ENCODE data around the gene TEX38. TPM values are rescaled to one million over a fixed set of nuclear protein-coding genes. Genes with fewer than 3 reads are reported as not detected.
A peak's percentile ranks its signal among the peaks of the same experiment; 100 is the strongest.
"Not testable (repeated sequence)": the region's sequence is repeated elsewhere in the genome, so short reads cannot be mapped to it uniquely, and the experiment has no call there.

TEX38 gene
- total RNA-seq, 2 experiments from 2014 or later, result not detected

DNA sequence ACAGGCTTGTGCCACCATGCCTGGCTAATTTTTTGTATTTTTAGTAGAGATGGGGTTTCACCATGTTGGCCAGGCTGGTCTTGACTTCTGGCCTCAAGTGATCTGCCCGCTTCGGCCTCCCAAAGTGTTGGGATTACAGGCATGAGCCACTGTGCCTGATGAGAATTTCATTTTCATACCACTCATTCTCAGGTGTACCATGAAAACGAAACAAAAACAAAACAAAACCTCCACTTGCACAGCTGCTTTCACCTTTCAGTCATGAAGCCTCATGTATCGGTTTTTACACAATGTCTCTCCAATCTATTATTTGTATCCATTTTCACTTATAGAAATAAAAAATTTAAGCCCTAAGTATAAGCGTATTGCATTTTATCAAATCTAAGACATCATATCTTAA lies 11.5 kb upstream of the TEX38 start:
- H3K4me1 Mint-ChIP-seq, result peaks cover 27% of the 10 kb centered on the region
- not testable (repeated sequence) for H3K27me3 Mint-ChIP-seq, H3K9me3 Mint-ChIP-seq, DNase-seq
- H3K36me3 Mint-ChIP-seq (ENCODE audit: low read depth), result peaks cover 65% of the 10 kb centered on the region
- peak overlapping the region; percentile 26 for H3K27ac Mint-ChIP-seq
- H3K4me3 Mint-ChIP-seq, result peak overlapping the region; percentile 35
- POLR2A ChIA-PET, result interaction anchor here (0.8 kb wide), 2 partner anchors 57 to 64 kb away, joined by 3 read pairs; no protein-coding TSS in a partner anchor
- CTCF ChIA-PET, result interaction anchor here (1.2 to 1.4 kb wide), 2 partner anchors 38 to 56 kb away, joined by 3 to 4 read pairs; partner anchors contain the start of gene MKNK1

DNA sequence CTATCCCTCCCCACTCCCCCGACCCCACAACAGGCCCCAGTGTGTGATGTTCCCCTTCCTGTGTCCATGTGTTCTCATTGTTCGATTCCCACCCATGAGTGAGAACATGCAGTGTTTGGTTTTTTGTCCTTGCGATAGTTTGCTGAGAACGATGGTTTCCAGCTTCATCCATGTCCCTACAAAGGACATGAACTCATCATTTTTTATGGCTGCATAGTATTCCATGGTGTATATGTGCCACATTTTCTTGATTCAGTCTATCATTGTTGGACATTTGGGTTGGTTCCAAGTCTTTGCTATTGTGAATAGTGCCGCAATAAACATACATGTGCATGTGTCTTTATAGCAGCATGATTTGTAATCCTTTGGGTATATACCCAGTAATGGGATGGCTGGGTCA lies 8.7 kb upstream of the TEX38 start:
- Mint-ChIP-seq H3K36me3 (ENCODE audit: low read depth) (peaks cover 42% of the 10 kb centered on the region), H3K4me1 (peaks cover 39% of the 10 kb centered on the region)
- H3K27me3 Mint-ChIP-seq, H3K9me3 Mint-ChIP-seq, CTCF ChIA-PET, POLR2A ChIA-PET, H3K4me3 Mint-ChIP-seq, H3K27ac Mint-ChIP-seq, DNase-seq: not testable (repeated sequence)

DNA sequence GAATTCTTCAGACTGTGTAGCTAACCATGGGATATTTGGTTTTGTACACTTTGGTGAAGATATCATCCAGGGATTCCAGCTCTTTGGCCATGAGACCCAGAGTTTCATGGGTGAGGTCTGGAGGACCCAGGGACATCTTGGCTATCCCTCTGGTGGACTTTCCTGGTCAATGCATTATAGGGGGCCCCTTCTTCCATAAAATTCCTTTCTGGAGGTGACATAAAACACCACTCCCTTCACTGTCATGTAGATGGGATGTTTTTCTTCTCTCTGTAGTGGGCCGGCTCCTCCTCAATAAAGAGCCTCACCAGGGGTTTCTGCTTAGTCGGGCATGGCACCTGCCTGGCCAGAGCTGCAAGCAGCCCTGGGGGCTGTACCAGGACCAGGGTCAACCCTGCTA lies 5.7 kb upstream of the TEX38 start:
- POLR2A ChIA-PET, result interaction anchor here (1.1 to 1.2 kb wide), 2 partner anchors 11 to 50 kb away, joined by 3 to 4 read pairs; no protein-coding TSS in a partner anchor
- no peaks in the 10 kb centered on the region for H3K9me3 Mint-ChIP-seq

DNA sequence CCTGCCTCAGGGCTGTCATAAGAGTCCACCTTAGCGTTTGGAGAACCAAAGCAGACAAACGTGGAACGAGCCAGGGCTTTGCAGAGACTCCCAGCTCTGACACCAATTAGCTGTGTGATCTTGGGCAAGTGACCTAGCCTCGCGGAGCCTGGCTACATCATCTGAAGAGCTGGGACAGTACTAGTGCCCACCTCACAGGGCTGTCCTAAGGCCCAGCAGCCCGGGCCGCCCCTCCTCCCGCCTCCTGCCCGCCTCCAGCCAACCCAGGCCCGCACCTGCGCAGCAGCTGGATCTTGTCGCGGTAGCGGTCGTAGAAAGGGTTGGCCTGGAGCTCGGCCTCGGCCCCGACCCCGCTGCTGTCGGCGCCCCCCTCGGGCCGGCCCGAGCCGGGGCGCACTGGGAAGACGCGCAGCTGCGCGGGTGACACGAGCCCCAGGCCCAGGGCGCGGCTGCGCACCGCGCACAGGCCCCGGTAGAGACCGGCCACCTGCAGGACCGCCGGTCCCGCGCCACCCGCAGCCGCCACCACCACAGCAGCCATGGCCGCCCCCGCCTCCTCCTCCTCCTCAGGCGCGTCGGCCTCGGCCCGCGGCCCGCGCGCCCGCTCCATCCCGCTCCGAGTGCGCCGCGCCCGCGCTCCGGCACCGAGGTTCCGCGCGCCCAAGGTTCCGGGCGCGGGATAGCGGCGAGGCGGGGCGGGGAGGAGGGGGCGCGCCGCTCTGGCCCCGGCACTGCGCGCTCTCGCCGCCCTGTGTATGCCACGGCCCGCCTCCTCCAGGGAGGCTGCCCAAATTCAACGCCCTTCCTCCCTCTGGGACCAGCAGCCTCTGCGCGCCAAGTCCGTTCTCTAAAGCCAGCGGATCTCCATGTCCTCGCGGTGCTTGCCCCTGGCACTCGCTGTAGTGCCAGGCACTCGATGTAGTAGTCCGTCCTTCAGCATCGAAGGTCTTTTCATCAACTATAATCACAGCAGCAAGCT lies 3.6 kb upstream of the TEX38 start, which contains the start of gene ATPAF1:
TSS of gene ATPAF1 (minus strand) at position 583 of the 979 bp plus-strand sequence. CDS start at position 541, 42 bp downstream.
- DNase-seq, result peak; percentile 77
- peaks cover 18% of the 10 kb centered on the region for H3K4me1 Mint-ChIP-seq
- no peaks in the 10 kb centered on the region for H3K9me3 Mint-ChIP-seq
- CTCF ChIA-PET, result interaction anchor here (0.9 to 1.4 kb wide), 4 partner anchors 51 to 511 kb away, joined by 3 to 5 read pairs (median 5); partner anchors contain the start of genes MKNK1 and MOB3C
- H3K4me3 Mint-ChIP-seq, result no peak within 1 kb of the TSS
- H3K27me3 Mint-ChIP-seq, result no peaks in the 10 kb centered on the region
- peaks cover 29% of the 10 kb centered on the region for H3K36me3 Mint-ChIP-seq (ENCODE audit: low read depth)
- POLR2A ChIA-PET, result interaction anchor here (0.6 to 2.7 kb wide), 14 partner anchors 9 to 113 kb away, joined by 3 to 24 read pairs (median 4); partner anchors contain the start of genes EFCAB14, MKNK1 and MOB3C
- peak within 1 kb of the TSS; percentile 47 for H3K27ac Mint-ChIP-seq

More for the DNA sequence above, 5.7 kb upstream of the TEX38 start:
- CTCF ChIA-PET, result no interaction called here
- Mint-ChIP-seq H3K36me3 (ENCODE audit: low read depth) (peaks cover 27% of the 10 kb centered on the region), H3K4me1 (peaks cover 20% of the 10 kb centered on the region), H3K27ac (no peak overlapping the region), H3K4me3 (no peak overlapping the region), H3K27me3 (no peaks in the 10 kb centered on the region)
- no peak for DNase-seq

DNA sequence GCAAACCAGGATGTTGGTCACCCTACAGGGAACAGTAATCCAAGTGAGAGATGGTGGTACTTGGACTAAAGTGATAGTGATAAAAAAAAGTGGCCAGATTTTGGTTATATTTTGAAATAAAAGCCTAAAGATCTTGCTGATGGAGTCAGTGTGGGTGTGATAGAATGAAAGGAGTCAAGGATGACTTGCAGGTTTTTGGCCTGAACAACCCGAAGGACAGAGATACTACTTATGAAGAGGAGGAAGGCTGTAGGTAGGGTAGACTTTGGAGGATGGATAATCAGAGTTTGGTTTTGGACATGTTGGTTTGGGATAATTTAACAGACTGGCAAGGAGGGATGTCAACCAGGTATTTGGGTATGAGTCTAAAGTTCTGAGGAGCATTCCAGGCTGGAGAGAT lies 1.5 kb upstream of the TEX38 start:
- Mint-ChIP-seq H3K9me3 (no peaks in the 10 kb centered on the region), H3K27me3 (no peaks in the 10 kb centered on the region), H3K4me1 (peaks cover 27% of the 10 kb centered on the region), H3K27ac (no peak overlapping the region), H3K36me3 (ENCODE audit: low read depth) (peaks cover 19% of the 10 kb centered on the region), H3K4me3 (no peak overlapping the region)
- no peak for DNase-seq
- ChIA-PET CTCF (no interaction called here), POLR2A (no interaction called here)

DNA sequence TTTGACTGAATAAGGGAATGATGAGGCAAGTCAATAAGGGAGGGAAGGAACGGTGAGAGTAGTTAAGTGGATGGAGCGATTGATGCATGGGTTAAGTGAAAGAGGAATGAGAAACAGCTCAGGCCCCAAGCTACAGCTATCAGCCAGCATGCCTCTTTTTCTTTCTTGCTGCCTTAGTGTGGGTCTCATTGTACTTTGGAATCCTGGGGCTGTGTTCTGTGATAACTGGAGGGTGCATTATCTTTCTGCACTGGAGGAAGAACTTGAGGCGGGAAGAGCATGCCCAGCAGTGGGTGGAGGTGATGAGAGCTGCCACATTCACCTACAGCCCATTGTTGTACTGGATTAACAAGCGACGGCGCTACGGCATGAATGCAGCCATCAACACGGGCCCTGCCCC lies 1.0 kb downstream of the TEX38 start:
- ChIA-PET POLR2A (interaction anchor here (0.8 to 1.1 kb wide), 2 partner anchors 13 to 46 kb away, joined by 3 read pairs; partner anchors contain the start of gene EFCAB14), CTCF (no interaction called here)
- no peak overlapping the region for H3K27ac Mint-ChIP-seq
- peaks cover 31% of the 10 kb centered on the region for H3K36me3 Mint-ChIP-seq (ENCODE audit: low read depth)
- H3K9me3 Mint-ChIP-seq, result no peaks in the 10 kb centered on the region
- no peak overlapping the region for H3K4me3 Mint-ChIP-seq
- no peak for DNase-seq
- H3K27me3 Mint-ChIP-seq, result no peaks in the 10 kb centered on the region
- peaks cover 35% of the 10 kb centered on the region for H3K4me1 Mint-ChIP-seq

DNA sequence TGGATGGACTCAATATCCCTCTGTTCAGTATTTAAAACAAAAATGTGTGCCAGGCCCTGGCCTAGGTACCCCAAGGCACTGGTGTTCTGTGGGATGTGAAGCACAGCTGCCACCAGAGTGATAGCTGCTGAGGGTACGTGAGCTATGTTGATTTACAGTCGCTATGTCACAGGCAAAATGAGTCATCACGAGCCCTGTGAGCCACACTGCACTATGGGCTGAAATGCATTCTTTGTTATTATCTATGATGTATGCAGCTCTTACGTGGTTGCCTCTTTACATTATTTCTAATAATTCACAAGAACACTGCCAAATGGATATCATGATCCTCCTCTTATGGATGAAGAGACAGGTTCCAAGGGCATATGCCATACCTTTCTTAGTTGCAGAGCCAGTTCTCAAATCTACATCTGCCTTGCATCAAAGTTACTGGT lies 2.1 kb downstream of the TEX38 start:
- POLR2A ChIA-PET, result interaction anchor here (0.6 to 1.2 kb wide), 2 partner anchors 57 to 72 kb away, joined by 3 to 4 read pairs; partner anchors contain the start of gene MOB3C
- Mint-ChIP-seq H3K36me3 (ENCODE audit: low read depth) (peaks cover 41% of the 10 kb centered on the region), H3K9me3 (no peaks in the 10 kb centered on the region), H3K4me3 (no peak overlapping the region), H3K27me3 (no peaks in the 10 kb centered on the region), H3K27ac (peak overlapping the region; percentile 47), H3K4me1 (peaks cover 35% of the 10 kb centered on the region)
- CTCF ChIA-PET, result no interaction called here
- peak; percentile 33 for DNase-seq

DNA sequence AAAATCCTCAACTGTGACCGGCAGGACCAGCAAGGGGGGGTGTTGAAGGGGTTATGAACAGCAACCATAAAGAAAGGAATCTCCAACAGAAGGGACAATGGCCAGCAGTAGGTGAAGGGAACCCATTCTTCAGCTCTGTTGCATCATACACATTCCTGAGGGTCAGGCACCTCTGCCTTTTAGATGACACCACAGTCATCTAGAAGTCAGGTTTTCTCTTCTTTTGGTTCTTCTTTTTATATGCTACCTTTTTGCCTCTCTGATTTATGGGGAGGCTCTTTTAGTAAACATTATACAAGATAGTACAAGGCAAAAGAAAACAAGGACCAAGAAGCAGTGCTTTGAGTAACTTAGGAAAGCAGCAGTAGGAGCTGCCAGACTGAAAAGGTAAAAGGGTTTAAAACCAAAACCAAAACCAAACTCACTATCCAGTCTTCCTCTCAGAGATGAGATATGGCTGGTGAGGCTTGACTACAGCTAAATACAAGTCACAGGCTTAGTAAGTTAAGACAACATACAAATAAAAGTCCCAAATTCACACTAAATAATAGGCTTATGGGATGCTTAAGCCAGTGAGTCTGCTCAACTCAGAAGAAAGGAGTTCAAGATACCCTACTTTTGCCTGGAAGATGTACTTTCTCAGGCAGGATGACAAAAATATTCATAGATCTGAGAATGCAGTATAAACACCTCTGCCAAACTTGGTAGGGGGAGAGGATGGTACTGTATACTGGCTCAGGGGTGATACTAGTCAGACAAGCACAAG lies 4.1 kb downstream of the TEX38 start:
- Mint-ChIP-seq H3K4me1 (peaks cover 35% of the 10 kb centered on the region), H3K36me3 (ENCODE audit: low read depth) (peaks cover 55% of the 10 kb centered on the region), H3K27me3 (no peaks in the 10 kb centered on the region), H3K9me3 (no peaks in the 10 kb centered on the region), H3K4me3 (peak overlapping the region; percentile 44), H3K27ac (peak overlapping the region; percentile 89)
- ChIA-PET CTCF (interaction anchor here (0.6 to 2.4 kb wide), 6 partner anchors 39 to 503 kb away, joined by 3 to 6 read pairs (median 4); no protein-coding TSS in a partner anchor), POLR2A (interaction anchor here (1.2 to 4.3 kb wide), 5 partner anchors 8 to 42 kb away, joined by 4 to 24 read pairs (median 5); partner anchors contain the start of gene ATPAF1)
- no peak for DNase-seq

DNA sequence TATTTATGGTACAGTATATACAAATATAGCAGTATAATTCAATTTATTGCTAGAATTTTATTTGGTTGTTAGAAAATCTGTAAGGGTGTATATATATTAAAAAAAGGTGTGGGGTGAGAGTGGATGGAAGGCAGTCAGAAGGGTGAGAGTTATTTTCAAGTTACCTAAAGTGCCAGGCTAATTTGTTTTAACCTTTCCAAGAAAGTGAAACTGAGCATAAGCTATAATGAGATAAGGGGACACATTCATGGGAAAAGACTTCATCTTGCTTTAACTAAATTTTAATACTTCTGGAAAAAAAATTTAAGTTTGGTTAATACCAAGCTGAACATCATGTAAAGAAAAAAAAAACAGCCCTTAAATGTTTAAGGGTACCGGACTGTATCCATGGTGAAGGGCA lies 4.9 kb downstream of the TEX38 start:
- ChIA-PET POLR2A (interaction anchor here (0.6 to 4.3 kb wide), 6 partner anchors 8 to 42 kb away, joined by 3 to 24 read pairs (median 4); partner anchors contain the start of genes ATPAF1 and EFCAB14), CTCF (interaction anchor here (0.6 to 2.4 kb wide), 6 partner anchors 48 to 517 kb away, joined by 3 to 6 read pairs (median 4); a partner anchor contains a TSS)
- no peak overlapping the region for H3K4me3 Mint-ChIP-seq
- peaks cover 62% of the 10 kb centered on the region for H3K36me3 Mint-ChIP-seq (ENCODE audit: low read depth)
- DNase-seq, result no peak
- peaks cover 35% of the 10 kb centered on the region for H3K4me1 Mint-ChIP-seq
- H3K9me3 Mint-ChIP-seq, result no peaks in the 10 kb centered on the region
- H3K27me3 Mint-ChIP-seq, result no peaks in the 10 kb centered on the region
- peak overlapping the region; percentile 89 for H3K27ac Mint-ChIP-seq

DNA sequence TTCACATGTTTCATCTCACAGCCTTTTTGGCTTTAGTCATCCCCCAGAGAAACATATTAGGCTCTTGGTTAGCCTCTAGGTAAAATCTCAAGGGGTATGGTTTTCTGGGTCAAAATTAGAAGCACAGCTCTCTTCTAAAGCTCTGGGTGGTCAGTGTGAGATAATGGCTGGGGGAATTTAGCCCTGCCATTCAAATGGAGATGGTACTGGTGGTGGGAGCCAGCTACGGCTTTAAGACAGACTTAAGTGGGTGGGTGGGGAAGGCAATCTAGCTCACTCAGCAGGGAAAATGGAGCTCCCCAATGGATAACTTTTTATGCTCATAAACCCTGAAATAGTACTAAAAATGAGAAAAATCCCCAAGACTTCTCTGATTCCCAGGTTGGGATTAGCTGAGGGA lies 5.7 kb downstream of the TEX38 start:
- H3K27ac Mint-ChIP-seq, result peak overlapping the region; percentile 44
- ChIA-PET POLR2A (interaction anchor here (1.2 to 4.3 kb wide), 5 partner anchors 9 to 73 kb away, joined by 3 to 24 read pairs (median 8); partner anchors contain the start of genes ATPAF1, EFCAB14 and MKNK1), CTCF (interaction anchor here (0.7 to 2.4 kb wide), 4 partner anchors 142 to 516 kb away, joined by 3 to 6 read pairs (median 3); a partner anchor contains a TSS)
- no peaks in the 10 kb centered on the region for H3K27me3 Mint-ChIP-seq
- peaks cover 35% of the 10 kb centered on the region for H3K4me1 Mint-ChIP-seq
- H3K9me3 Mint-ChIP-seq, result no peaks in the 10 kb centered on the region
- DNase-seq, result no peak
- H3K4me3 Mint-ChIP-seq, result no peak overlapping the region
- peaks cover 70% of the 10 kb centered on the region for H3K36me3 Mint-ChIP-seq (ENCODE audit: low read depth)

DNA sequence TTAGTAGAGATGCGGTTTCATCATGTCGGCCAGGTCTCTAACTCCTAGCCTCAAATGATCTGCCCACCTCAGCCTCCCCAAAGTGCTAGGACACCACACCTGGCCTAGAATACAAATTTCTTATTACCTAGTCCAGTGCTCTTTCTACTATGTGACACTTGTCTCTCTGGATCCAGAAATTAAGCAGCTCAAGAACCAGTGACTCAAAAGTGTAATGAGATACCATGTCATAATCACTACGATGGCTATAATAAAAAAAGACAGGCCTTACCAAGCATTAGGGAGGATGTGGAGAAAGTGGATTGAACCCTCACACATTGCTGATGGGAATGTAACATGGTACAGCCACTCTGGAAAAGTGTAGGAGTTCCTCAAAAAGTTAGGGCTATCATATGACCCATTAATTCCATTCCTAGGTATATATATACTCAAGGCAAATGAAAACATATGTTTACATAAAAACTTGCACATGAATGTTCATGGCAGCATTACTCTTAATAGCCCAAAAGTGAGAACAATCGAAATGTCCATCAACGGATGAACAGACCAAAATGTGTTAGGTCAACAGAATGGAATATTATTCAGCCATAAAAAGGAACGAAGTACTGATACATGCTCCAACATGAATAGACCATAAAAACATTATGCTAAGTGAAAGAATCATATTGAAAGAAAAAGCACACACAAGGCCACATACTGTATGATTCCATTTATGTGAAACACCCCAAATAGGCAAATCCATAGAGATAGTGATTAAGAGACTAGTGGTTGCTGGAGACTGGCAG lies 8.3 kb downstream of the TEX38 start:
- CTCF ChIA-PET, result no interaction called here
- DNase-seq, result no peak
- Mint-ChIP-seq H3K27me3 (no peaks in the 10 kb centered on the region), H3K27ac (no peak overlapping the region), H3K4me3 (no peak overlapping the region), H3K4me1 (peaks cover 25% of the 10 kb centered on the region), H3K9me3 (no peaks in the 10 kb centered on the region), H3K36me3 (ENCODE audit: low read depth) (peaks cover 72% of the 10 kb centered on the region)
- POLR2A ChIA-PET, result no interaction called here

All from activated CD4-positive, alpha-beta memory T cell treated with anti-CD3 and anti-CD28 coated beads, Interleukin-2, amount 10 ng/mL, durations not matched to agents 7 days and 5 days (primary cell).